ENCODE measurements around the gene CERK. TPM values are rescaled to one million over a fixed set of nuclear protein-coding genes. Genes with fewer than 3 reads are reported as not detected.

CERK gene
- total and polyA plus RNA-seq, 2 of the 8 experiments (the other 6 are each of a cell fraction or from before 2014, with no cell fraction given), result 26.6 to 59.0 TPM

- TF ChIP-seq CHD7 (IDR thresholded peaks at IDR 0.05; ENCODE audit: insufficient replicate concordance, low read length) (no peak), ASH2L (IDR thresholded peaks at IDR 0.05; ENCODE audit: low read length) (no peak), KDM1A (IDR thresholded peaks at IDR 0.05; ENCODE audit: borderline replicate concordance, low read length) (no peak), CEBPB (IDR thresholded peaks at IDR 0.05; ENCODE audit: low read depth, low read length) (no peak), FOSL1 (IDR thresholded peaks at IDR 0.05; ENCODE audit: insufficient read depth, low read depth, low read length) (no peak), EP300 (IDR thresholded peaks at IDR 0.05; ENCODE audit: borderline replicate concordance in 1 of 2, low read depth in 2 of 2, low read length in 2 of 2) (no peak), RNF2 (IDR thresholded peaks at IDR 0.05; ENCODE audit: borderline replicate concordance, low read depth, low read length, missing control alignments, poor library complexity, severe bottlenecking) (no peak), CTBP2 (IDR thresholded peaks at IDR 0.05; ENCODE audit: borderline replicate concordance, insufficient read depth, insufficient read length, low read length) (no peak), SP1 (IDR thresholded peaks at IDR 0.05; ENCODE audit: low read depth, low read length) (no peak), YY1 (IDR thresholded peaks at IDR 0.05; ENCODE audit: low read depth, low read length) (no peak)
These were observed 8.1 kb upstream of the CERK start (continued) for GRCh38 chr22:46746192-46746591.

All from H1 (cell line).